ENCODE data around the gene KCNK3.

DNA sequence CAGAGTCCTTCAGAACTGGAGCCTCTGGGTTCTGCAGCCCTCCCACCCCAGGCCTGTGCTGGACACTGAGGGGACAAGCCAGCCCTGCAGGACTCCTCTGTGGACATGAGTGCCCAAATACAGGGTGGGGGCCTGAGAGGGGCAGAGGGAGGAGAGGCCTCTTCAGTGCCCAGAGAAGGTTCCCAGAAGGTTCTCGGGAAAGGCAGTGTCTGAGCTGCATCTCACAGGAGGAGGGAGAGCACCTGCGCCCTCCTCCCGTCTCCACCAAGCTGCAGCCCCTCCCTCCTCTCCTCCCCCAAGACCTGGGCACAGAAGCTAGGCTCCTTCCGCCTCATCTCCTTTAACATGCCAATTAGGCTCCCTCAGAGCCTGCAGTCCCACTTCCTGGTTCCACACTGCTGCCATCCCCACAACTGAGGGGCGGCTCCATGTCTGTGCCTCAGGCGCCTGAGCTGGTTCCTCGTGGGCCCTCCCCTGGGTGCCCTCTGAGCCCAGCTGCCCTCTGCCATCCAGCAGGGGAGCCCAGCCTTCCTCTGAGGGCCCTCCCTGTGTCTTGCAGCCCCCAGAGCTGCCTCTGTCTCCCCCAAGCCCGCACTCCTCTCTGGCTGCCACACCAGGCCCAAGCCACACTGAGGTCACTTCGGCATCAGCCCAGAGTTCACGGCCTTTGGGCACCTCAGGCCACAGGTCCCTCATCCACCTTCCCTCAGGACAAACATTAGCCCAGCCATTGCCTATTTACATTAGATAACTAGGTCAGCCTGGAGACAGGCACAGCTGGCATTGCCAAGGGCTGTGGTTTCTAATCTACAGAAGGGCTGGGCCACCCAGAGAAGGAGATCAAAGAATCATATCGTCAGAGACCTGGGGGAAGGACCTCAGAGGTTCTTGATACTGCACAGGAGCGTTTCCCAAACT is 28.9 kb downstream of the KCNK3 start:
- TF ChIP-seq CTCF (IDR thresholded peaks at IDR 0.05) = no peak
- no peak for TF ChIP-seq POLR2A (IDR thresholded peaks at IDR 0.05; ENCODE audit: low read depth)
